A549 (cell line): ENCODE data around the gene PAK3. TPM values are rescaled to one million over a fixed set of nuclear protein-coding genes. Genes with fewer than 3 reads are reported as not detected.

Experiments used
- ATAC-seq, 2 experiments: fragments of 200-7000 bp in 1 of 2; fragments of >200 bp in 1 of 2; cut with Nextera tagmentation in 1 of 2; cut with Tn5 transposase in 1 of 2; 3 replicates each; pipeline versions ENCODE4 v1.8.0 to v1.9.1; 2018 to 2020; ENCODE audit warnings: mild to moderate bottlenecking in 1 of 2, moderate library complexity in 1 of 2
- CTCF ChIA-PET: fragments of 300-600 bp; sonication (Branson Sonifier 250); formaldehyde crosslinking; extraction: SDS; loops from one replicate; lab custom pipeline; 2021; ENCODE audit warnings: antibody characterized with exemption, inconsistent platforms; lab: Yijun Ruan, JAX
- POLR2A ChIA-PET: fragments of 350-600 bp; formaldehyde crosslinking; extraction: SDS; loops from one replicate; lab custom pipeline; 2021; ENCODE audit warnings: antibody characterized with exemption, inconsistent platforms; lab: Yijun Ruan, JAX
- DNase-seq, 2 experiments: peaks; one replicate each; pipeline versions ENCODE4 v3.0.0 to v3.0.0-alpha.2; 2011 to 2016; ENCODE audit warnings: low read depth in 1 of 2, low spot score in 1 of 2
- FAIRE-seq: peaks from 2 replicates; lab custom pipeline; 2011; peaks lifted over from hg19 to GRCh38; lab: Jason Lieb, UNC
- H3K27ac ChIP-seq, 2 experiments: fragments of >200 bp; sonication (Bioruptor Twin); formaldehyde crosslinking; 3 replicates each; pipeline ENCODE4 v1.5.1; 2016 to 2017
- H3K4me1 ChIP-seq: fragments of >200 bp; sonication (Bioruptor Twin); formaldehyde crosslinking; 3 replicates; pipeline ENCODE4 v1.6.1; 2016
- H3K4me2 ChIP-seq: fragments of >200 bp; sonication (Bioruptor Twin); formaldehyde crosslinking; 3 replicates; pipeline ENCODE4 v1.6.1; 2016
- H3K4me3 ChIP-seq: fragments of >200 bp; sonication (Bioruptor Twin); formaldehyde crosslinking; 3 replicates; pipeline ENCODE4 v1.5.1; 2016
- H3K9me3 ChIP-seq: fragments of >200 bp; sonication (Bioruptor Twin); formaldehyde crosslinking; 3 replicates; pipeline ENCODE4 v1.6.1; 2016
- BHLHE40 ChIP-seq: IDR thresholded peaks from 2 replicates; pipeline ENCODE4 v1.6.1; 2012; ENCODE audit warnings: low read depth, low read length, inconsistent platforms
- EHF ChIP-seq: fragments of 250-450 bp; sonication (Bioruptor Pico); IDR thresholded peaks from 2 replicates; pipeline ENCODE4 v1.5.0; 2020; ENCODE audit warnings: mild to moderate bottlenecking
- FOSB ChIP-seq: fragments of 250-450 bp; sonication (Bioruptor Pico); IDR thresholded peaks from 2 replicates; pipeline ENCODE4 v1.5.0; 2020; ENCODE audit warnings: mild to moderate bottlenecking, moderate library complexity
- FOSL2 ChIP-seq, 2 experiments: fragments of 450-650 bp in 1 of 2; fragments of >200 bp in 1 of 2; sonication (Bioruptor Twin) in 1 of 2; formaldehyde crosslinking; IDR thresholded peaks; 2 replicates each; pipeline versions ENCODE4 v1.5.0 to v1.6.1; 2016 to 2020; ENCODE audit warnings: mild to moderate bottlenecking in 1 of 2, moderate library complexity in 1 of 2
- GATA3 ChIP-seq: IDR thresholded peaks from 2 replicates; pipeline ENCODE4 v1.6.1; 2012; ENCODE audit warnings: borderline replicate concordance
- HDAC2 ChIP-seq: fragments of 200-600 bp; sonication (generic); IDR thresholded peaks from 2 replicates; pipeline ENCODE4 v1.6.1; 2016
- HOXB13 ChIP-seq: fragments of 250-450 bp; sonication (Bioruptor Pico); IDR thresholded peaks from 2 replicates; pipeline ENCODE4 v1.5.0; 2020; ENCODE audit warnings: low read depth, mild to moderate bottlenecking, moderate library complexity
- JUN ChIP-seq, 2 experiments: fragments of >200 bp; sonication (Bioruptor Twin); formaldehyde crosslinking; IDR thresholded peaks; 2 replicates in 1 of 2; 3 replicates in 1 of 2; pipeline ENCODE4 v1.6.1; 2016 to 2017
- MAZ ChIP-seq: fragments of 150-350 bp; IDR thresholded peaks from 2 replicates; pipeline ENCODE4 v1.6.1; 2014; ENCODE audit warnings: antibody characterized with exemption, low read depth, low read length, borderline replicate concordance
- MYC ChIP-seq: IDR thresholded peaks from 2 replicates; pipeline ENCODE4 v1.6.1; 2012; ENCODE audit warnings: mild to moderate bottlenecking, inconsistent platforms, low read length, improper control_type of control experiment, borderline replicate concordance
- NFE2L2 ChIP-seq: fragments of 150-350 bp; conservative IDR thresholded peaks from 2 replicates; pipeline ENCODE4 v1.6.1; 2014; ENCODE audit warnings: low read length
- POLR2A ChIP-seq: IDR thresholded peaks from 2 replicates; pipeline ENCODE4 v1.6.1; 2012; ENCODE audit warnings: mild to moderate bottlenecking, low read length
- SREBF2 ChIP-seq: fragments of 450-650 bp; IDR thresholded peaks from 2 replicates; pipeline ENCODE4 v1.6.1; 2014; ENCODE audit warnings: mild to moderate bottlenecking, moderate library complexity
- WGBS: methylation state at CpG from one replicate; pipeline ENCODE4 v1.1.6; 2017; ENCODE audit errors: missing lambda C conversion rate; 5-methylcytosine and 5-hydroxymethylcytosine counted together
- polyA plus RNA-seq, 4 experiments: library from polyadenylated mRNA; depleted of rRNA in 3 of 4; stranded (reverse); fragments of >200 nt; fragmentation: RNase III in 1 of 4; extraction: RNeasy Plus Mini Kit Qiagen cat#74134 plus additional on column Dnase treatment in 1 of 4; gene quantifications; 2 replicates in 3 of 4; 3 replicates in 1 of 4; pipeline ENCODE4 v1.2.3, GENCODE V29; 2011 to 2017
- TF ChIP-seq, protein P1 (sequence below): fragments of >200 bp; sonication (Bioruptor Twin); formaldehyde crosslinking; IDR thresholded peaks from 3 replicates; pipeline ENCODE4 v1.5.1; 2016
- TF ChIP-seq, protein P2 (sequence below): IDR thresholded peaks from 2 replicates; pipeline ENCODE4 v1.6.1; 2012
- TF ChIP-seq, protein P3 (sequence below): fragments of 250-450 bp; sonication (Bioruptor Pico); IDR thresholded peaks from 2 replicates; pipeline ENCODE4 v1.5.0; 2021; ENCODE audit warnings: mild to moderate bottlenecking, moderate library complexity, borderline replicate concordance
- TF ChIP-seq, protein P4 (sequence below): fragments of 200-600 bp; sonication (generic); IDR thresholded peaks from 2 replicates; pipeline ENCODE4 v1.6.1; 2016; ENCODE audit warnings: antibody characterized with exemption, mild to moderate bottlenecking, moderate library complexity
- TF ChIP-seq, protein P5 (sequence below): fragments of 450-650 bp; IDR thresholded peaks from 2 replicates; pipeline ENCODE4 v1.6.1; 2014; ENCODE audit warnings: antibody characterized with exemption
- TF ChIP-seq, protein P6 (sequence below): fragments of >200 bp; sonication (Bioruptor Twin); formaldehyde crosslinking; IDR thresholded peaks from 2 replicates; pipeline ENCODE4 v1.6.1; 2016

Gene PAK3
- polyA plus RNA-seq, 2 of the 4 experiments (the other 2 are of a cell fraction): 0.06 to 0.17 TPM

DNA sequence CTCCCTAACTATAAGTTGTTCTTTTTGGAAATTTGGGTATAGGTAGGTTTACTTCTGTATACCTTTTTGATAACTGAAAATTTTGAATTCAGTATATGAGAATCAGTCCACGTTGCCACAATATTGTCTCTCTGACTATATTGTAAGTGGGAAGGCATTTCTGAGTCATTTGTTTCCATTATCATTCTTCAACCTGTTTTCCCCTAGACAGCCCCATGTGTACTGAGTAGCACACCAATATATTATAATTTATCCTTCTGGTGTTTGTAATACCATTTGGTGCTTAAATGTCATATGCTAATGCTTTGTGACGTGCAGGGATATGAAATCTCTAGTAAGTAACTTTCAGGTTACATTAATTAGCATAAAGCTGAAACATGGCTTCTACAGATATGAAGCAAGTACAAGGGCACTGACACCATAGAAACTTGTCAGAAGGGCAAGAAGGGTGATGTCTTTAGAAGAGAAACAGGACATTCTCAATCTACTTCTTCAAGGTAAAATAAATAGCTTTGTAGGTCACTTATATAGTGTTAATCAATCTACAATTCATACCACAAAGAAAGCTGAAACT, 27.7 kb downstream of the PAK3 start:
- no peak for TF ChIP-seq NFE2L2
- TF ChIP-seq, protein P1, sequence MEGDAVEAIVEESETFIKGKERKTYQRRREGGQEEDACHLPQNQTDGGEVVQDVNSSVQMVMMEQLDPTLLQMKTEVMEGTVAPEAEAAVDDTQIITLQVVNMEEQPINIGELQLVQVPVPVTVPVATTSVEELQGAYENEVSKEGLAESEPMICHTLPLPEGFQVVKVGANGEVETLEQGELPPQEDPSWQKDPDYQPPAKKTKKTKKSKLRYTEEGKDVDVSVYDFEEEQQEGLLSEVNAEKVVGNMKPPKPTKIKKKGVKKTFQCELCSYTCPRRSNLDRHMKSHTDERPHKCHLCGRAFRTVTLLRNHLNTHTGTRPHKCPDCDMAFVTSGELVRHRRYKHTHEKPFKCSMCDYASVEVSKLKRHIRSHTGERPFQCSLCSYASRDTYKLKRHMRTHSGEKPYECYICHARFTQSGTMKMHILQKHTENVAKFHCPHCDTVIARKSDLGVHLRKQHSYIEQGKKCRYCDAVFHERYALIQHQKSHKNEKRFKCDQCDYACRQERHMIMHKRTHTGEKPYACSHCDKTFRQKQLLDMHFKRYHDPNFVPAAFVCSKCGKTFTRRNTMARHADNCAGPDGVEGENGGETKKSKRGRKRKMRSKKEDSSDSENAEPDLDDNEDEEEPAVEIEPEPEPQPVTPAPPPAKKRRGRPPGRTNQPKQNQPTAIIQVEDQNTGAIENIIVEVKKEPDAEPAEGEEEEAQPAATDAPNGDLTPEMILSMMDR: no peak
- TF ChIP-seq SREBF2: no peak
- no peak for TF ChIP-seq FOSB
- no peak for TF ChIP-seq GATA3
- TF ChIP-seq MYC: no peak
- no peak for TF ChIP-seq POLR2A
- TF ChIP-seq HOXB13 (CRISPR knock-in tag): no peak
- TF ChIP-seq MAZ: no peak
- TF ChIP-seq JUN (IDR thresholded peaks at IDR 0.05): no peak
- no peak for TF ChIP-seq HDAC2
- no peak for TF ChIP-seq BHLHE40
- no peak for TF ChIP-seq EHF
- TF ChIP-seq, protein P2, sequence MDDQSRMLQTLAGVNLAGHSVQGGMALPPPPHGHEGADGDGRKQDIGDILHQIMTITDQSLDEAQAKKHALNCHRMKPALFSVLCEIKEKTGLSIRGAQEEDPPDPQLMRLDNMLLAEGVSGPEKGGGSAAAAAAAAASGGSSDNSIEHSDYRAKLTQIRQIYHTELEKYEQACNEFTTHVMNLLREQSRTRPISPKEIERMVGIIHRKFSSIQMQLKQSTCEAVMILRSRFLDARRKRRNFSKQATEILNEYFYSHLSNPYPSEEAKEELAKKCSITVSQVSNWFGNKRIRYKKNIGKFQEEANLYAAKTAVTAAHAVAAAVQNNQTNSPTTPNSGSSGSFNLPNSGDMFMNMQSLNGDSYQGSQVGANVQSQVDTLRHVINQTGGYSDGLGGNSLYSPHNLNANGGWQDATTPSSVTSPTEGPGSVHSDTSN: no peak
- TF ChIP-seq, protein P3, sequence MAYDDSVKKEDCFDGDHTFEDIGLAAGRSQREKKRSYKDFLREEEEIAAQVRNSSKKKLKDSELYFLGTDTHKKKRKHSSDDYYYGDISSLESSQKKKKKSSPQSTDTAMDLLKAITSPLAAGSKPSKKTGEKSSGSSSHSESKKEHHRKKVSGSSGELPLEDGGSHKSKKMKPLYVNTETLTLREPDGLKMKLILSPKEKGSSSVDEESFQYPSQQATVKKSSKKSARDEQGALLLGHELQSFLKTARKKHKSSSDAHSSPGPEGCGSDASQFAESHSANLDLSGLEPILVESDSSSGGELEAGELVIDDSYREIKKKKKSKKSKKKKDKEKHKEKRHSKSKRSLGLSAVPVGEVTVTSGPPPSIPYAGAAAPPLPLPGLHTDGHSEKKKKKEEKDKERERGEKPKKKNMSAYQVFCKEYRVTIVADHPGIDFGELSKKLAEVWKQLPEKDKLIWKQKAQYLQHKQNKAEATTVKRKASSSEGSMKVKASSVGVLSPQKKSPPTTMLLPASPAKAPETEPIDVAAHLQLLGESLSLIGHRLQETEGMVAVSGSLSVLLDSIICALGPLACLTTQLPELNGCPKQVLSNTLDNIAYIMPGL (CRISPR knock-in tag): no peak
- TF ChIP-seq, protein P4, sequence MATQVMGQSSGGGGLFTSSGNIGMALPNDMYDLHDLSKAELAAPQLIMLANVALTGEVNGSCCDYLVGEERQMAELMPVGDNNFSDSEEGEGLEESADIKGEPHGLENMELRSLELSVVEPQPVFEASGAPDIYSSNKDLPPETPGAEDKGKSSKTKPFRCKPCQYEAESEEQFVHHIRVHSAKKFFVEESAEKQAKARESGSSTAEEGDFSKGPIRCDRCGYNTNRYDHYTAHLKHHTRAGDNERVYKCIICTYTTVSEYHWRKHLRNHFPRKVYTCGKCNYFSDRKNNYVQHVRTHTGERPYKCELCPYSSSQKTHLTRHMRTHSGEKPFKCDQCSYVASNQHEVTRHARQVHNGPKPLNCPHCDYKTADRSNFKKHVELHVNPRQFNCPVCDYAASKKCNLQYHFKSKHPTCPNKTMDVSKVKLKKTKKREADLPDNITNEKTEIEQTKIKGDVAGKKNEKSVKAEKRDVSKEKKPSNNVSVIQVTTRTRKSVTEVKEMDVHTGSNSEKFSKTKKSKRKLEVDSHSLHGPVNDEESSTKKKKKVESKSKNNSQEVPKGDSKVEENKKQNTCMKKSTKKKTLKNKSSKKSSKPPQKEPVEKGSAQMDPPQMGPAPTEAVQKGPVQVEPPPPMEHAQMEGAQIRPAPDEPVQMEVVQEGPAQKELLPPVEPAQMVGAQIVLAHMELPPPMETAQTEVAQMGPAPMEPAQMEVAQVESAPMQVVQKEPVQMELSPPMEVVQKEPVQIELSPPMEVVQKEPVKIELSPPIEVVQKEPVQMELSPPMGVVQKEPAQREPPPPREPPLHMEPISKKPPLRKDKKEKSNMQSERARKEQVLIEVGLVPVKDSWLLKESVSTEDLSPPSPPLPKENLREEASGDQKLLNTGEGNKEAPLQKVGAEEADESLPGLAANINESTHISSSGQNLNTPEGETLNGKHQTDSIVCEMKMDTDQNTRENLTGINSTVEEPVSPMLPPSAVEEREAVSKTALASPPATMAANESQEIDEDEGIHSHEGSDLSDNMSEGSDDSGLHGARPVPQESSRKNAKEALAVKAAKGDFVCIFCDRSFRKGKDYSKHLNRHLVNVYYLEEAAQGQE: no peak
- TF ChIP-seq, protein P5, sequence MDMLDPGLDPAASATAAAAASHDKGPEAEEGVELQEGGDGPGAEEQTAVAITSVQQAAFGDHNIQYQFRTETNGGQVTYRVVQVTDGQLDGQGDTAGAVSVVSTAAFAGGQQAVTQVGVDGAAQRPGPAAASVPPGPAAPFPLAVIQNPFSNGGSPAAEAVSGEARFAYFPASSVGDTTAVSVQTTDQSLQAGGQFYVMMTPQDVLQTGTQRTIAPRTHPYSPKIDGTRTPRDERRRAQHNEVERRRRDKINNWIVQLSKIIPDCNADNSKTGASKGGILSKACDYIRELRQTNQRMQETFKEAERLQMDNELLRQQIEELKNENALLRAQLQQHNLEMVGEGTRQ: no peak
- TF ChIP-seq, protein P6, sequence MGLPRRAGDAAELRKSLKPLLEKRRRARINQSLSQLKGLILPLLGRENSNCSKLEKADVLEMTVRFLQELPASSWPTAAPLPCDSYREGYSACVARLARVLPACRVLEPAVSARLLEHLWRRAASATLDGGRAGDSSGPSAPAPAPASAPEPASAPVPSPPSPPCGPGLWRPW: no peak
- no peak for TF ChIP-seq FOSL2 (IDR thresholded peaks at IDR 0.05)
- TF ChIP-seq FOSL2 (CRISPR knock-in tag; IDR thresholded peaks at IDR 0.05): no peak
- FAIRE-seq (no peak), DNase-seq (no peak), ATAC-seq (no peak)
- ChIA-PET CTCF (interaction anchor here (0.8 kb wide), 1 partner anchor 23 kb away, joined by 3 read pairs; no protein-coding TSS in a partner anchor), POLR2A (no interaction called here)
- Histone ChIP-seq H3K27ac (no peak overlapping the region), H3K4me1 (no peaks in the 10 kb centered on the region), H3K4me2 (no peak overlapping the region), H3K4me3 (no peak overlapping the region), H3K9me3 (no peaks in the 10 kb centered on the region)
- WGBS: 6% methylated on average over 2 of the region's 2 CpGs
